Ascending aorta (tissue), 2 donors: ENCODE data around the gene LRRC70. TPM values are rescaled to one million over a fixed set of nuclear protein-coding genes. Genes with fewer than 3 reads are reported as not detected.
"Not testable (repeated sequence)": the region's sequence is repeated elsewhere in the genome, so short reads cannot be mapped to it uniquely, and the experiment has no call there.

ENCODE experiments used
- DNase-seq, 2 donors: peaks; one replicate each; pipeline ENCODE4 v3.0.0-alpha.2; 2019; ENCODE audit warnings: low spot score in 2 of 2
- H3K27ac ChIP-seq, 2 donors: fragments of 200-600 bp; sonication (generic); one replicate each; pipeline ENCODE4 v1.5.1; 2016 to 2017; ENCODE audit warnings: mild to moderate bottlenecking in 1 of 2
- H3K27me3 ChIP-seq: fragments of 200-600 bp; sonication (generic); one replicate; pipeline ENCODE4 v1.5.1; 2017
- H3K36me3 ChIP-seq, 2 donors: fragments of 200-600 bp; sonication (generic); one replicate each; pipeline ENCODE4 v1.5.1; 2016
- H3K4me1 ChIP-seq, 2 donors: fragments of 200-600 bp; sonication (generic); one replicate each; pipeline ENCODE4 v1.5.1; 2016 to 2017; ENCODE audit warnings: mild to moderate bottlenecking in 1 of 2
- H3K4me3 ChIP-seq, 2 donors: fragments of 200-600 bp; sonication (generic); one replicate each; pipeline ENCODE4 v1.5.1; 2016 to 2017; ENCODE audit warnings: mild to moderate bottlenecking in 1 of 2
- H3K9me3 ChIP-seq, 2 donors: fragments of 200-600 bp; sonication (generic); one replicate each; pipeline ENCODE4 v1.5.1; 2016
- CTCF ChIP-seq, 3 experiments: fragments of 200-600 bp in 2 of 3; fragments of 450-650 bp in 1 of 3; sonication (generic) in 2 of 3; IDR thresholded peaks; one replicate each; pipeline ENCODE4 v1.5.1; 2016 to 2019; ENCODE audit warnings: antibody characterized with exemption in 3 of 3, mild to moderate bottlenecking in 1 of 3, moderate library complexity in 1 of 3
- intact Hi-C: fragments of 100-400 bp; cut with DNase I; formaldehyde crosslinking; loops from one replicate; pipeline ENCODE4 v1.15.1; 2023
- total RNA-seq: library from RNA; depleted of rRNA; stranded (reverse); fragments of >200 nt; gene quantifications from one replicate; pipeline ENCODE4 v1.1.0, GENCODE V29; 2016

The LRRC70 gene
- total RNA-seq, 1 donor from 2014 or later, result 11.8 TPM

DNA sequence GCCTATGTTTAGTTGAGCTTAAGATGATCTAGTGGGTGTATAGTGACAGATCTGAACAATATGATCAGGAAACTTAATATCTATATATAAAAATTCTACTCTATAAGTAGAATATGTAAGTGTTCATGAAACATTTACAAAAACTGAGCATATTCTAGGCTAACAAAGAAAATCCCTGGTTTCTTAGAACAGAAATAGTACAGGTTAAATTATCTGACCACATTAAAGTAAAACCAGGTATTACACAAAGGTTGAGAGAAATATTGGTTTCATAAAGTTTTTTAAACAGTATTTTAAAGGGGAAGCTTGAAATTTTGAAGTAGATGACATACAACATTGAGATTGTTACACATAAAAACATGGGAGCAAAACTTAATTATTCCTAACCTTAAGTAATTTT lies 39.3 kb downstream of the LRRC70 start:
- no peaks in the 10 kb centered on the region for H3K4me1 ChIP-seq
- no peak for TF ChIP-seq CTCF (IDR thresholded peaks at IDR 0.05)
- H3K27me3 ChIP-seq, result no peaks in the 10 kb centered on the region
- H3K4me3 ChIP-seq, result no peak overlapping the region
- H3K36me3 ChIP-seq, result peaks cover 0 to 4% of the 10 kb centered on the region in 2 donors
- intact Hi-C loops, result no loop called here
- H3K27ac ChIP-seq, result no peak overlapping the region
- no peaks in the 10 kb centered on the region for H3K9me3 ChIP-seq
- DNase-seq, result no peak

GRCh38 chr5:62620761-62621160 lies 42.1 kb downstream of the LRRC70 start:
- no peaks in the 10 kb centered on the region for H3K4me1 ChIP-seq
- no peak for TF ChIP-seq CTCF (IDR thresholded peaks at IDR 0.05)
- no peak for DNase-seq
- intact Hi-C loops, result no loop called here
- H3K27me3 ChIP-seq, result no peaks in the 10 kb centered on the region
- no peaks in the 10 kb centered on the region for H3K9me3 ChIP-seq
- no peaks in the 10 kb centered on the region for H3K36me3 ChIP-seq
- no peak overlapping the region for H3K27ac ChIP-seq
- no peak overlapping the region for H3K4me3 ChIP-seq

DNA sequence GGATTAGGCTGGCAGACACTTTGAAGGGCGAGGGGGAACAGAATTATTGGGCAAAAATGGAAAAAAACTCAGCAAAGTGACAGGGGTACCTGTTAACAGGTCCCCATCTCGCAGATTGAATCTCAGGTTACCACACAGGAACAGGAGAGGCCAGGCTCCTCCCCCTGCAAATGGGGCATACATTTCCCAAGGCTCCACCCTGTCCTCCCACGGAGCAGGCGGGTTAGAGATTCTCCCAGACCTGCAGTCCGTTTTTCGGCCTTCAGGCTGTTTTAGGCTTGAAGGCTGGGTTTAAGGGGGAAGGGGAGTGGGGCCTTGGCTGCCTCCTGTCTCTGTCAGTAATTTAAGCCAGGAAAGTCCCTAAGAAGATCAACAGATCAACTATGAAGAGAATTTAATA lies 42.7 kb downstream of the LRRC70 start:
- Histone ChIP-seq H3K4me1 (no peaks in the 10 kb centered on the region), H3K27me3 (no peaks in the 10 kb centered on the region), H3K36me3 (no peaks in the 10 kb centered on the region), H3K27ac (no peak overlapping the region), H3K9me3 (no peaks in the 10 kb centered on the region), H3K4me3 (no peak overlapping the region)
- intact Hi-C loops, result no loop called here
- no peak for DNase-seq
- TF ChIP-seq CTCF (IDR thresholded peaks at IDR 0.05), result no peak

- intact Hi-C loops, result no loop called here
- TF ChIP-seq CTCF (IDR thresholded peaks at IDR 0.05), result no peak
- Histone ChIP-seq H3K27ac (no peak overlapping the region), H3K9me3 (no peaks in the 10 kb centered on the region), H3K4me3 (no peak overlapping the region), H3K4me1 (no peaks in the 10 kb centered on the region), H3K27me3 (no peaks in the 10 kb centered on the region), H3K36me3 (peaks cover 0 to 3% of the 10 kb centered on the region in 2 donors)
- DNase-seq, result no peak
Measured at GRCh38 chr5:62623271-62623670, 44.7 kb downstream of the LRRC70 start.

- H3K27ac ChIP-seq, DNase-seq, H3K36me3 ChIP-seq, intact Hi-C loops, H3K4me1 ChIP-seq, H3K9me3 ChIP-seq, H3K4me3 ChIP-seq, H3K27me3 ChIP-seq: not testable (repeated sequence)
Measured at GRCh38 chr5:62624436-62624835, 45.8 kb downstream of the LRRC70 start.

- DNase-seq, result no peak
- Histone ChIP-seq H3K36me3 (peaks cover 0 to 3% of the 10 kb centered on the region in 2 donors), H3K27me3 (no peaks in the 10 kb centered on the region), H3K4me1 (no peaks in the 10 kb centered on the region), H3K27ac (no peak overlapping the region), H3K9me3 (no peaks in the 10 kb centered on the region), H3K4me3 (no peak overlapping the region)
- TF ChIP-seq CTCF (IDR thresholded peaks at IDR 0.05), result no peak
- intact Hi-C loops, result no loop called here
Measured at GRCh38 chr5:62626534-62626933, 47.9 kb downstream of the LRRC70 start.
